K562 (cell line): ENCODE measurements around the gene NRG3. TPM values are rescaled to one million over a fixed set of nuclear protein-coding genes. Genes with fewer than 3 reads are reported as not detected.

Experiments used
- CAMTA2 ChIP-seq: fragments of 250-450 bp; sonication (Bioruptor Pico); conservative IDR thresholded peaks from 2 replicates; pipeline ENCODE4 v1.5.1; 2022
- ILK ChIP-seq: fragments of 450-650 bp; IDR thresholded peaks from 2 replicates; pipeline ENCODE4 v1.6.1; 2016; ENCODE audit warnings: missing genetic modification characterization, low read depth, mild to moderate bottlenecking, missing compliant biosample characterization, moderate library complexity, borderline replicate concordance
- NBN ChIP-seq: fragments of 450-650 bp; IDR thresholded peaks from 2 replicates; pipeline ENCODE4 v1.6.1; 2016; ENCODE audit warnings: low read depth, mild to moderate bottlenecking
- NR1H2 ChIP-seq: sonication (generic); formaldehyde crosslinking; IDR thresholded peaks from 2 replicates; pipeline ENCODE4 v1.4.0; 2020; ENCODE audit warnings: mild to moderate bottlenecking, missing genetic modification reagents
- NR2C2 ChIP-seq, 2 experiments: fragments of 200-800 bp in 1 of 2; sonication (Bioruptor generic) in 1 of 2; sonication (generic) in 1 of 2; formaldehyde crosslinking in 1 of 2; IDR thresholded peaks; 2 replicates each; pipeline versions ENCODE4 v1.6.1 to v1.8.0; 2016 to 2022; ENCODE audit warnings: mild to moderate bottlenecking in 1 of 2, missing compliant biosample characterization in 1 of 2, missing genetic modification characterization in 1 of 2, missing genetic modification reagents in 1 of 2
- PHB2 ChIP-seq: fragments of 450-650 bp; IDR thresholded peaks from 2 replicates; pipeline ENCODE4 v1.6.1; 2017; ENCODE audit warnings: low read depth
- PURB ChIP-seq: sonication (generic); formaldehyde crosslinking; IDR thresholded peaks from 2 replicates; pipeline ENCODE4 v1.9.0; 2021; ENCODE audit warnings: low read depth, mild to moderate bottlenecking, missing genetic modification reagents
- SMARCB1 ChIP-seq: IDR thresholded peaks from 2 replicates; pipeline ENCODE4 v1.6.1; 2011; ENCODE audit warnings: improper control_type of control experiment, low read depth; ENCODE audit not compliant: insufficient read length
- SREBF2 ChIP-seq: sonication (generic); formaldehyde crosslinking; IDR thresholded peaks from 2 replicates; pipeline ENCODE4 v1.4.0; 2020; ENCODE audit warnings: mild to moderate bottlenecking, missing genetic modification reagents
- TCF3 ChIP-seq: sonication (generic); formaldehyde crosslinking; IDR thresholded peaks from 2 replicates; pipeline ENCODE4 v1.4.0; 2020; ENCODE audit warnings: mild to moderate bottlenecking, missing genetic modification reagents
- ZNF311 ChIP-seq: fragments of 250-450 bp; sonication (Bioruptor Pico); IDR thresholded peaks from 2 replicates; pipeline ENCODE4 v1.4.0; 2020; ENCODE audit warnings: mild to moderate bottlenecking, moderate library complexity
- ZNF707 ChIP-seq: fragments of 250-450 bp; sonication (Bioruptor Pico); conservative IDR thresholded peaks from 2 replicates; pipeline ENCODE4 v1.8.0; 2022; ENCODE audit warnings: inconsistent platforms, mild to moderate bottlenecking, moderate library complexity
- polyA plus RNA-seq, 8 experiments: library from polyadenylated mRNA; depleted of rRNA in 4 of 8; stranded (reverse) in 5 of 8; unstranded in 3 of 8; fragments of >200 nt; fragmentation: Nextera tagmentation in 2 of 8; fragmentation: Illumina TruSeq in 1 of 8; extraction: Ambion mirVana in 2 of 8; extraction: Trizol in 1 of 8; gene quantifications; 2 replicates each; pipeline versions ENCODE4 v1.2.1 to v1.2.3, GENCODE V29; 2011 to 2014; ENCODE audit warnings: inconsistent platforms in 1 of 8, missing spikeins in 1 of 8
- total RNA-seq, 7 experiments: library from RNA; depleted of rRNA in 6 of 7; stranded (reverse); fragments of >200 nt in 6 of 7; fragmentation: Illumina TruSeq in 2 of 7; extraction: Trizol in 2 of 7; gene quantifications; 2 replicates each; pipeline versions ENCODE4 v1.2.1 to v1.2.3, GENCODE V29; 2011 to 2021; ENCODE audit warnings: low replicate concordance in 1 of 7
- TF ChIP-seq, protein P1 (sequence below): fragments of 450-650 bp; formaldehyde crosslinking; IDR thresholded peaks from 2 replicates; pipeline ENCODE4 v1.4.0; 2020; ENCODE audit warnings: mild to moderate bottlenecking, moderate library complexity
- TF ChIP-seq, protein P2 (sequence below): fragments of 200-800 bp; sonication (Bioruptor generic); IDR thresholded peaks from 2 replicates; pipeline ENCODE4 v1.6.1; 2017; ENCODE audit warnings: missing genetic modification characterization, missing compliant biosample characterization

NRG3 gene
- total and polyA plus RNA-seq, 9 of the 15 experiments (the other 6 are each of a cell fraction or from before 2014, with no cell fraction given), result not detected

DNA sequence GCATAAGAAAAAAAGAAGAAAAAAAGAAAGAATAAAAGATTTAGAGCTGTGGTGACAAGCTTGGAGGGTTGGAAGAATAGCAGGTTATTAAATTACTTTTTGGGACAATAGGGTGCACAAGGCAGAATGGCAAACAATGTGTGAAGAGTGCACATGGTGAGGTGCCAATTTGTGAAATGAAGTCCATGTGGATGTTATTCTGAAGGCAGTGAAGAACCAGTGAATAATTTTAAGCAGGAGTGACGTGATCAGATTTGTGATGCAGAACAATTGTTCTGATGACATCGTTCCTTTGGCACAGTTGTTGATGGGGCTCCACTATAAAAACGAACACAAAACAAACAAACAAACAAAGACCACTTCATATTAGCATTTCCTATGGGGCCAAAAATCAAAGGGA lies 700.3 kb downstream of the NRG3 start (continued):
- TF ChIP-seq ZNF311 (CRISPR knock-in tag), result no peak
- TF ChIP-seq PHB2, result no peak
- TF ChIP-seq NBN, result no peak
- TF ChIP-seq ILK, result no peak
- no peak for TF ChIP-seq SREBF2 (CRISPR knock-in tag)
- no peak for TF ChIP-seq TCF3 (CRISPR knock-in tag)
- TF ChIP-seq, protein P1, sequence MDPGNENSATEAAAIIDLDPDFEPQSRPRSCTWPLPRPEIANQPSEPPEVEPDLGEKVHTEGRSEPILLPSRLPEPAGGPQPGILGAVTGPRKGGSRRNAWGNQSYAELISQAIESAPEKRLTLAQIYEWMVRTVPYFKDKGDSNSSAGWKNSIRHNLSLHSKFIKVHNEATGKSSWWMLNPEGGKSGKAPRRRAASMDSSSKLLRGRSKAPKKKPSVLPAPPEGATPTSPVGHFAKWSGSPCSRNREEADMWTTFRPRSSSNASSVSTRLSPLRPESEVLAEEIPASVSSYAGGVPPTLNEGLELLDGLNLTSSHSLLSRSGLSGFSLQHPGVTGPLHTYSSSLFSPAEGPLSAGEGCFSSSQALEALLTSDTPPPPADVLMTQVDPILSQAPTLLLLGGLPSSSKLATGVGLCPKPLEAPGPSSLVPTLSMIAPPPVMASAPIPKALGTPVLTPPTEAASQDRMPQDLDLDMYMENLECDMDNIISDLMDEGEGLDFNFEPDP (CRISPR knock-in tag), result no peak
- no peak for TF ChIP-seq CAMTA2 (CRISPR knock-in tag)
- no peak for TF ChIP-seq PURB (CRISPR knock-in tag)
- TF ChIP-seq NR1H2 (CRISPR knock-in tag), result no peak
- TF ChIP-seq, protein P2, sequence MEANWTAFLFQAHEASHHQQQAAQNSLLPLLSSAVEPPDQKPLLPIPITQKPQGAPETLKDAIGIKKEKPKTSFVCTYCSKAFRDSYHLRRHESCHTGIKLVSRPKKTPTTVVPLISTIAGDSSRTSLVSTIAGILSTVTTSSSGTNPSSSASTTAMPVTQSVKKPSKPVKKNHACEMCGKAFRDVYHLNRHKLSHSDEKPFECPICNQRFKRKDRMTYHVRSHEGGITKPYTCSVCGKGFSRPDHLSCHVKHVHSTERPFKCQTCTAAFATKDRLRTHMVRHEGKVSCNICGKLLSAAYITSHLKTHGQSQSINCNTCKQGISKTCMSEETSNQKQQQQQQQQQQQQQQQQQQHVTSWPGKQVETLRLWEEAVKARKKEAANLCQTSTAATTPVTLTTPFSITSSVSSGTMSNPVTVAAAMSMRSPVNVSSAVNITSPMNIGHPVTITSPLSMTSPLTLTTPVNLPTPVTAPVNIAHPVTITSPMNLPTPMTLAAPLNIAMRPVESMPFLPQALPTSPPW (CRISPR knock-in tag), result no peak
- no peak for TF ChIP-seq SMARCB1
- no peak for TF ChIP-seq ZNF707 (CRISPR knock-in tag)
- TF ChIP-seq NR2C2 (CRISPR knock-in tag; IDR thresholded peaks at IDR 0.05), result no peak
- no peak for TF ChIP-seq NR2C2 (tag; IDR thresholded peaks at IDR 0.05)
